ENCODE data around the gene NAPSA. TPM values are rescaled to one million over a fixed set of nuclear protein-coding genes. Genes with fewer than 3 reads are reported as not detected.
A peak's percentile ranks its signal among the peaks of the same experiment; 100 is the strongest.

NAPSA gene
- total and polyA plus RNA-seq, 10 of the 15 experiments (the other 5 are each of a cell fraction or from before 2014, with no cell fraction given): 6.7 to 45.4 (median 17.1) TPM

DNA sequence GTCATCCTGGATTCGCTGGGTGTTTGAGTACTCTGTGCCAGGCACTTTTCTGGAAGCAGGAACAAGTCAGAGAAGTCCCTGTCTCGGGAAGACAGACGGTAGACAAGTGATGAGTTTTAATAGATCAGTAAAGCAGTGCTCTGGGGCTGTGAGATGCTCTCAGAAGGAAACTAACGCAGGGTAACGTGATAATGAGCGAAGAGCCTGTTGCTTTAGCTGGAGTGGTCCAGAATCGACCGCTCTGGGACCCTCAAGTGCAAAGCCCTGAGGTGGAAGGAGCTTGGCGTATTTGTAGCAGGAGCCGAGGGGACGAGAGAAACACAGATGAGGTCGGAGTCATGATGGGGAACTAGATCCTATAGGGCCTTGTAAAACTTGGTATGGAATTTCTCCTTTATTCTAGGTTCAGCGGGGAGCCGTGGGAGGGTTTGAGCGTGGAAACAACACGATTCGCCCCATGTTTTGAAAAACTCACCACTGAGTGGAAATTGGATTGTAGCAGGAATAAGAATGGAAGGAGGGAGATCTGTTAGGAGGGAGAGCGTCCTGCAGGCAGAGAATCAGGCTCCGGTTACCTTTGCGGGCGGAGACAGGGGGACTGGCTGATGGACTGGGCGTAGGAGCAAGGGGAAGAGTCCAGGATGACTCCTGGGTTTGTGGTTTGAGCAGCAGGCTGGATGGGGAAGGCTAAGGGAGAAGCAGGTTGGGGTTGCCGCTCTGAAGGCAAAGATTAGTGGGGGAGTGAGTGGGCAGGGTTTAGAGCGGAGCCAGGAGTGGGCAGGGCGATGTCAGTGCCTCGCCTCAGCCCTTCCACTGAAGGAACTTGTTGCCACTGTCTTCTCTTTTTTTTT is 19.5 kb upstream of the NAPSA start:
- BruUV-seq (replicated peaks): TSS peak; percentile 67
- peak overlapping the region; percentile 77 for H3K4me3 ChIP-seq
- H3K9me3 ChIP-seq (replicated peaks; ENCODE audit: control insufficient read depth, insufficient read depth, low read length): no peaks in the 10 kb centered on the region
- H3K9ac ChIP-seq (ENCODE audit: control insufficient read depth, insufficient read depth, low read length): peak overlapping the region; percentile 93
- DNase-seq (ENCODE audit: low read depth, low spot score) (no peak), FAIRE-seq (peak; percentile 31), ATAC-seq (peak; percentile 7)
- H3K27me3 ChIP-seq (replicated peaks in 1 of 2; ENCODE audit: control insufficient read depth in 2 of 2, insufficient read depth in 2 of 2, low read length in 1 of 2): no peaks in the 10 kb centered on the region
- TF ChIP-seq SIN3A (IDR thresholded peaks at IDR 0.05; ENCODE audit: low read depth, low read length) (no peak), BHLHE40 (IDR thresholded peaks at IDR 0.05; ENCODE audit: borderline replicate concordance in 1 of 2, low read depth in 2 of 2, low read length in 1 of 2) (peak; percentile 94 to 96; a peak in 3 of 4 replicates), MXI1 (IDR thresholded peaks at IDR 0.05; ENCODE audit: low read depth, low read length) (peak; percentile 44; the same call in 1 of the 2 replicates), IKZF2 (IDR thresholded peaks at IDR 0.05) (0 out of 4 replicates have a peak, but pooled peaks of 1 of the 2 experiments have one; percentile 5), NKRF (conservative IDR thresholded peaks at IDR 0.05) (0 out of 2 replicates have a peak, but pooled peaks have one; percentile 41), NBN (IDR thresholded peaks at IDR 0.05) (0 out of 2 replicates have a peak, but pooled peaks have one; percentile 13), FOXM1 (IDR thresholded peaks at IDR 0.05; ENCODE audit: low read depth, low read length) (no peak)
- TF ChIP-seq, protein P1, sequence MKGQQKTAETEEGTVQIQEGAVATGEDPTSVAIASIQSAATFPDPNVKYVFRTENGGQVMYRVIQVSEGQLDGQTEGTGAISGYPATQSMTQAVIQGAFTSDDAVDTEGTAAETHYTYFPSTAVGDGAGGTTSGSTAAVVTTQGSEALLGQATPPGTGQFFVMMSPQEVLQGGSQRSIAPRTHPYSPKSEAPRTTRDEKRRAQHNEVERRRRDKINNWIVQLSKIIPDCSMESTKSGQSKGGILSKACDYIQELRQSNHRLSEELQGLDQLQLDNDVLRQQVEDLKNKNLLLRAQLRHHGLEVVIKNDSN (IDR thresholded peaks at IDR 0.05; ENCODE audit: borderline replicate concordance, extremely low read length, insufficient read depth, low read depth, low read length): peak; percentile 12
- TF ChIP-seq, protein P2, sequence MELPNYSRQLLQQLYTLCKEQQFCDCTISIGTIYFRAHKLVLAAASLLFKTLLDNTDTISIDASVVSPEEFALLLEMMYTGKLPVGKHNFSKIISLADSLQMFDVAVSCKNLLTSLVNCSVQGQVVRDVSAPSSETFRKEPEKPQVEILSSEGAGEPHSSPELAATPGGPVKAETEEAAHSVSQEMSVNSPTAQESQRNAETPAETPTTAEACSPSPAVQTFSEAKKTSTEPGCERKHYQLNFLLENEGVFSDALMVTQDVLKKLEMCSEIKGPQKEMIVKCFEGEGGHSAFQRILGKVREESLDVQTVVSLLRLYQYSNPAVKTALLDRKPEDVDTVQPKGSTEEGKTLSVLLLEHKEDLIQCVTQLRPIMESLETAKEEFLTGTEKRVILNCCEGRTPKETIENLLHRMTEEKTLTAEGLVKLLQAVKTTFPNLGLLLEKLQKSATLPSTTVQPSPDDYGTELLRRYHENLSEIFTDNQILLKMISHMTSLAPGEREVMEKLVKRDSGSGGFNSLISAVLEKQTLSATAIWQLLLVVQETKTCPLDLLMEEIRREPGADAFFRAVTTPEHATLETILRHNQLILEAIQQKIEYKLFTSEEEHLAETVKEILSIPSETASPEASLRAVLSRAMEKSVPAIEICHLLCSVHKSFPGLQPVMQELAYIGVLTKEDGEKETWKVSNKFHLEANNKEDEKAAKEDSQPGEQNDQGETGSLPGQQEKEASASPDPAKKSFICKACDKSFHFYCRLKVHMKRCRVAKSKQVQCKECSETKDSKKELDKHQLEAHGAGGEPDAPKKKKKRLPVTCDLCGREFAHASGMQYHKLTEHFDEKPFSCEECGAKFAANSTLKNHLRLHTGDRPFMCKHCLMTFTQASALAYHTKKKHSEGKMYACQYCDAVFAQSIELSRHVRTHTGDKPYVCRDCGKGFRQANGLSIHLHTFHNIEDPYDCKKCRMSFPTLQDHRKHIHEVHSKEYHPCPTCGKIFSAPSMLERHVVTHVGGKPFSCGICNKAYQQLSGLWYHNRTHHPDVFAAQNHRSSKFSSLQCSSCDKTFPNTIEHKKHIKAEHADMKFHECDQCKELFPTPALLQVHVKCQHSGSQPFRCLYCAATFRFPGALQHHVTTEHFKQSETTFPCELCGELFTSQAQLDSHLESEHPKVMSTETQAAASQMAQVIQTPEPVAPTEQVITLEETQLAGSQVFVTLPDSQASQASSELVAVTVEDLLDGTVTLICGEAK (IDR thresholded peaks at IDR 0.05; ENCODE audit: borderline replicate concordance): no peak
- H3K36me3 ChIP-seq (ENCODE audit: control insufficient read depth in 2 of 2, insufficient read depth in 2 of 2, low read length in 1 of 2): peaks cover 9 to 12% of the 10 kb centered on the region in 2 experiments; a peak in 3 of 4 replicates
- peaks cover 3% of the 10 kb centered on the region; the same call in 1 of the 2 replicates for H3K4me1 ChIP-seq (ENCODE audit: control insufficient read depth, insufficient read depth, low read length)
- peak overlapping the region; percentile 78 for H3K27ac ChIP-seq (ENCODE audit: control insufficient read depth, insufficient read depth)
- H3K79me2 ChIP-seq (ENCODE audit: control insufficient read depth, insufficient read depth, low read length): peaks cover 24% of the 10 kb centered on the region
- ChIA-PET CTCF (interaction anchor here (0.9 to 2.9 kb wide), 6 partner anchors 23 to 237 kb away, joined by 3 to 17 read pairs (median 4); no protein-coding TSS in a partner anchor), SMC1A (ENCODE audit: uncharacterized antibody, unreplicated experiment) (interaction anchor here (1.0 to 2.6 kb wide), 6 partner anchors 9 to 537 kb away, joined by 3 to 8 read pairs (median 5); partner anchors contain the start of gene NR1H2), RAD21 (ENCODE audit: unreplicated experiment) (interaction anchor here (0.7 to 1.9 kb wide), 9 partner anchors 14 to 399 kb away, joined by 3 to 8 read pairs (median 4); partner anchors contain the start of gene SPIB), POLR2A (interaction anchor here (0.6 to 1.9 kb wide), 8 partner anchors 9 to 801 kb away, joined by 3 to 9 read pairs (median 5); partner anchors contain the start of genes KCNC3, NR1H2 and SPIB)
- intact Hi-C loops (cut with micrococcal nuclease; ENCODE audit: unreplicated experiment): loop anchor here (2.0 kb wide), 1 partner anchor 30 kb away; no protein-coding TSS in a partner anchor
- in situ Hi-C loops (cut with MboI): no loop called here
- H4K20me1 ChIP-seq (ENCODE audit: control insufficient read depth, insufficient read depth): no peaks in the 10 kb centered on the region
- H2AFZ ChIP-seq (ENCODE audit: control insufficient read depth, low read depth, low read length): peak overlapping the region; percentile 72
- WGBS (ENCODE audit: insufficient coverage, insufficient replicate concordance, low lambda C conversion rate, missing lambda C conversion rate): under 1% methylated on average over 26 of the region's 26 CpGs
- peak overlapping the region; percentile 97 for H3K4me2 ChIP-seq (ENCODE audit: control insufficient read depth, insufficient read depth)

All from GM12878 (cell line).